Hematopoietic multipotent progenitor cell treated with erythropoietin and hydrocortisone succinate and interleukin-3 and kit ligand, for 17 days (in vitro differentiated cells): ENCODE data around the gene ZNF599.
"Not testable (repeated sequence)": the region's sequence is repeated elsewhere in the genome, so short reads cannot be mapped to it uniquely, and the experiment has no call there.

Source experiments
- DNase-seq: peaks from one replicate; pipeline ENCODE4 v3.0.0-alpha.2; 2015; ENCODE audit warnings: low spot score

The ZNF599 gene

DNA sequence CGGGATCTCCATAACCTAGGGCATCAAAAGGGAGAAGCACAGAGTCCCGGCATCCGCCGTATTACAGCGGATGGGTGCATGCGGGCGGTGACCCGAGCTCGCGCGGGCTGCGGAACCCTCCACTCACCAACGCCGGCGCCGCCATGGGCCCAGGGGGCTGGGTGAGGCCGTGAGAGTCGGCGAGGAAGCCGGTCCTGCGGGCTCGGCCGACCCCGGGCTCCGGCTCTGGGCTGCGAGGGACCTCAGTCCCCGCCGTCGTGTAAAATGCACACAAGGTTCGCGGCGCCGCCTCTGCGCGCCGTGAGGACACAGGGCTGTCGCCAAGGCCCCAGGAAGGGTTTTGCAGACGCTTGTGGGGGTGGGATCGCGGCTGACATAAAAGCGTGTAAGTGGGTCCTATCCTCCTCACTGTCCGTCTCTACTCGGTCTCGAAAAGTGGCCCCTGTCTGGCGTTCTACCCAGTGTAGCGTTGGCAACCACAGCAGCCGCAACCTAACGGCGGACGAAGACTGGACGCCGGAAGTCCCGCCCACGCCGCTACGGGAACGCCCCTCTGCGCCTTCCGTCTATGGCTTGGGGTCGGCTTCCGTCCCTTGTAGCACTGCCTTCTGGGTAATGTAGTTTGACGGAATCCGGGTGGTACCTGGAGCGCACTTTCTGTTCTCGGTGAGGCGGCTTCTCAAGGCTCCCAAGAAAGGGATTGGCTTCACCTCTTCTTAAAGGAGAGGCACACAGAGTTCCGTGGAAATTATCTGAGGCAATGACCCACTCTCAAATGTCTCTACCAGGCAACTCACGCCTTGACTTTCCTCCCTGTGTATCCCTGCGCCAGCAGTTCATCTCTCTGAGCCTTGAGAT, at the start of gene ZNF599:
TSS of gene ZNF599 (minus strand) at position 519 of the 858 bp plus-strand sequence. CDS start at position 145, 374 bp downstream.
- DNase-seq: peak; percentile 61

DNA sequence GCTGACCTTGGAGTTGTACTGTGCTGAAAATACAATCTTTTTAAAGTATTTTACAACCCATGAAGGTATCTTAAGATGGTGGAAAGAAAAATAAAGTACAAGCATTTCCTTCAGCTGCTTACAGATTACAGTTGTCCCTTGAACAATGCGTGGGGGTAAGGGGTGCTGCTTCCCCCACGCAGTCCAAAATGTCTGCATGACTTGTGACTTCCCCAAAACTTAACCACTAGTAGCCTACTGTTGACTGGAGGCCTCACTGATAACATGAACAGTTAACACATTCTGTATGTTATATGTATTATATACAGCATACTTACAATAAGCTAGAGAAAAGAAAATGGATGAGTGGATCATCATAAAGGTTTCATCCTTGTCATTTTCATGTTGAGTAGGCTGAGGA, 45.3 kb upstream of the ZNF599 start:
- DNase-seq: no peak

DNA sequence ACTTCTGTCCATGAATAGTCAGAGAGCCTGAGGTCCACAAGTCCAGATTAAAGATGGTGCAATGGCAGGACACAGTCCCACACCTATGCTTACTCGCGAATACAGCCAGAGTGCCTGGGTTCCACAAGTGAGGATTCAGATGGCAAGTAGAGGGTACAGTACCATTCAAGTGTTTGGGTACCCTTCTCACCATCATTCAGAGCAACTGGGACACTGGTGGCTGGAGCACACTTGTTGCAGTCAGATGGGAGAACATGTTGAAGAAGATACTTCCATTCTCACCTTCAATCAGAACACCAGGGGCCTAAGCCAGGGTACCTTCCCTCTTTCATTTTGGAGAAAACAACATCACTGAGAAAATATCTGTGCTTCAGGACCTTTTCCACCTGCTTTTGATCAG, 43.7 kb upstream of the ZNF599 start:
- DNase-seq: no peak

DNA sequence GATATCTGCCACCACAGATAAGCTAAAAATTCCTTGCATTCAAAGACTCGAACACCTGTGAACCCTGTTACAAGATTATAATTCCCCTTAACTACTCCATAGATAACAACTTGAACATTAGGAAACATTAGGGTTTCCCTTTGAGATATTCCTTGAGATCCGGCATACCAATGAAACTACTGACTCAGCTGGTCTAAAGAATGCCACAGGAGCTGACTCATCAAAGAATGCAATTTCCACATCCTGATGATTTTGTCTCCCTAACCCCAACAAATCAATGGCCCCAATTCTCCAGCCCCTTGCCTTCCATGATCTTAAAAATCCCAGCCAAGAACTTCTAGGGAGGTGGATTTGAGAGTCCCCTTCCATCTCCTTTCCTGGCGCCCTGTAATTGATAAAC, 35.6 kb upstream of the ZNF599 start:
- no peak for DNase-seq

DNA sequence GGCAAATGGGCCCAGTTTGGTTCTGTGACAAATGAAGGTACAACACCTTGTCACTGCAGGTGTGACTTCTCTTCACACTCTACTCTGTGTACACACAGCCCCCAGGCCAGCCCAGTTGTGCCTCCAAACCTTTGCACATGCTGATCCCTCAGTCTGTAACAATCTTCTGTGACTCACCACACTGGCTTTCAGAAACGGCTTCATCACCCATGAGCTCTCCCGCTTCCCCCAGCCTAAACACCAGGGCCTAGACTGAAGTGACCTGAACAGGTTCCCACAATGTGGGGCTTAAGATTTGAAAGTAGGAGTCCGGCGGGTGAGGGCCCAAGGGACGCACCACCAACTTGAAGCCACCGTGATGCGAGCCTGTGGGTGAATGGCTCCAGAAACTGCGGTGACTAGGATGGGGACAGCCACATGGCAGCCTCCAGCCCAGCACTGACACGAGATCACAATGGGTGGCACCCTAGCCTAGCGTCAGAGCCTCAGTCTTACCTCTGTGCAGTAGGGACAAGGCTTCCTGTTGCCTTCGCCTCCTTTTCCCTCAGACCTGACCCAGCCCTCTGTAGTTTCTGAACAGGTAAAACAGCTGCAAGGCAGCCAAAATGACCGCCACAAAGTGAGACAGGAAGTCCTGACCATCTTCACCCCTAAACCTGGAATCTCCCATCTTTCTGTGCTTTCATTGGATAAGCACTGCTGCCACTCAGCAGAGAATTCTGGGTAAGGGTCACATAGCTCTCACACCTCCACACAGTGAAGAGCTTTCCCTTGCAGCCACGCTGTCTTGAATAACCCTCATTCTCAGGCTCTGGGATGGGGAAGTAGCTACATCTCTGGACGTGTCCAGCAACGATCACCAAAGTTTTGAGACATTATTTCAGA, 34.2 kb upstream of the ZNF599 start:
- DNase-seq: no peak

DNA sequence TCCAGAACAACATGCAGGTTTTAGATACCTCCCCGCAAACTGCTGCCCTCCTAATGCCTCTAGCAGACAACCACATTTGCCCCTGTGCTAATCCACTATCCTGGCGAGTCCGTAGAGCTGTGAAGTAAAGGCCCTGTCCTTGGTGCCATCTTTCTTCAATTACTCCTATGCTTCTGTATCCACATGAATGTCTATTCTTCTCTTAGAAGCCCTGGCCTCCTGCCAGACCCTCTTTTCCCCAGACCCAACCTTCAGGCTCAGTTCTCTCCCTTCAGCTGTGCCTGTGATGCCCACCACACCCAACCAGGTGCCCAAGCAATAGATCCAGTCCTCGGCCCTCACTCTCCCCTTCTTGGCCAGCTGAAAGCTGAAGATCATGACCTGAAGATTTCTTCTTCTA, 31.1 kb upstream of the ZNF599 start:
- no peak for DNase-seq

DNA sequence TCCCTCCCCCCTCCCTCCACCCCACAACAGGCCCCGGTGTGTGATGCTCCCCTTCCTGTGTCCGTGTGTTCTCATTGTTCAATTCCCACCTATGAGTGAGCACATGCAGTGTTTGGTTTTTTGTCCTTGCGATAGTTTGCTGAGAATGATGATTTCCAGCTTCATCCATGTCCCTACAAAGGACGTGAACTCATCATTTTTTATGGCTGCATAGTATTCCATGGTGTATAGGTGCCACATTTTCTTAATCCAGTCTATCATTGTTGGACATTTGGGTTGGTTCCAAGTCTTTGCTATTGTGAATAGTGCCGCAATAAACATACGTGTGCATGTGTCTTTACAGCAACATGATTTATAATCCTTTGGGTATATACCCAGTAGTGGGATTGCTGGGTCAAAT, 23.9 kb upstream of the ZNF599 start:
- not testable (repeated sequence) for DNase-seq

DNA sequence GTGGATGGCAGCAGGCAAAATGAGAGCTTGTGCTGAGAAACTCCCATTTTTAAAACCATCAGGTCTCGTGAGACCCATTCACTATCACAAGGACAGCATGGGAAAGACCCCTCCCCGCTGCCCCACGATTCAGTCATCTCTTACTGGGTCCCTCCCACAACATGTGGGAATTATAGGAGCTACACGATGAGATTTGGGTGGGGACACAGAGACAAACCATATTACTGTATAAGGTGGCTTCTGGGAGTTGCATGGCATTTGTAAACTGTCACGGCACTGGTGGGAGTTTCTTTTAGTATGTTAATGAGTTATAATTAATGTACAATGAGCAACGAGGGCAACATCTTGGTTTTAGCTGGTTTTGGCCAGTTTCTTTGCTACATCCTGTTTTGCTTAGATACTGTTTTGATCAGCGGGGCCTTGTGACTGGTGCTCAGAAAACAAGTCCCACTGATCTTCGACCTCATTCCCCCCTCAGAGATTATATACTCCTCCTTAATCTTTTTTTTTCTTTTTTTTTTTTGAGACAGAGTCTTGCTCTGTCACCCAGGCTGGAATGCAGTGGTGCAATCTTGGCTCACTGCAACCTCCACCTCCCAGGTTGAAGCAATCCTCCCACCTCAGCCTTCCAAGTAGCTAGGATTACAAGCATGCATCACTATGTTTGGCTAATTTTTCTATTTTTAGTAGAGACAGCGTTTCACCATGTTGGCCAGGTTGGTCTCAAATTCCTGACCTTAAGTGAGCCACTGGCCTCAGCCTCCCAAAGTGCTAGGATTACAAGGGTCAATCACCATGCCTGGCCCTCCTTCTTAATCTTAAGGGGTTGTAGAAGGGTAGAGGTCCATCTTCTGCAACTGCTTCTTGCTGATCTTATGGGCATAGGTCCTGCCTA, 21.3 kb upstream of the ZNF599 start:
- DNase-seq: no peak

DNA sequence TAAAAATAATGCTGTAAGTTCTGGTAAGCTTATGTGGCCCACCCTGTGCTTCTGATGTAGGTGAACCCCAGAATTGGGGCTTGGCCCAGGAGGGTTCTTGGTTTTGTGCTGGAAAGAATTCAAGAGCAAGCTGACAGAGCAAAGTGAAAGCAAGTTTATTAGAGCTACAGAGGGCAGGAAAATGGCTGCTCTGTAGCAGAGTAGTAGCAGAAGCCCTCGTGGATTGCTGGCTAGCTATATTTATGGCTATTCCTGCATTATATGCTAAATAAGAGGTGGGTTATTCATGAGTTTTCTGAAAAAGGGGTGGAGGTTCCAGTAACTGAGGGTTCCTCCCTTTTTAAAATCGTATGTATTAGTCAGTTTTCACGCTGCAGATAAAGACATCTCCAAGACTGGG, 20.6 kb upstream of the ZNF599 start:
- DNase-seq: no peak

DNA sequence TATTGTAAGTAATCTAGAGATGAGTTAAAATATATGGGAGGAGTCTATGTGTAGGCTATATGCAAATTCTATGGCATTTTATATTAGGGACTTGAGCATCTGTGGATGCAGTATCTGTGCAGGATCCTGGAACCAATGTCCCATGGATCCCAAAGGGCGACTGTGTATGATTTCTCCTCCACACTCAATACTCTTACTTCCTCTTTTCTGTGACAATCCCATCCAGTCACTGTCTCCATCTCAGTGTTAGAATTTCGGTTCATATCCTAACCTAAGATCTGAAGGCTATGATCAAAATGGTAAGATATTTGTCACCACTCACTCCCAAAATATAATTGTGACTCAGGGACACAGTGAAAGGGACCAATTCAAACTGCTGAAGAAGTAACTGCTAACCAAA, 15.1 kb upstream of the ZNF599 start:
- no peak for DNase-seq

DNA sequence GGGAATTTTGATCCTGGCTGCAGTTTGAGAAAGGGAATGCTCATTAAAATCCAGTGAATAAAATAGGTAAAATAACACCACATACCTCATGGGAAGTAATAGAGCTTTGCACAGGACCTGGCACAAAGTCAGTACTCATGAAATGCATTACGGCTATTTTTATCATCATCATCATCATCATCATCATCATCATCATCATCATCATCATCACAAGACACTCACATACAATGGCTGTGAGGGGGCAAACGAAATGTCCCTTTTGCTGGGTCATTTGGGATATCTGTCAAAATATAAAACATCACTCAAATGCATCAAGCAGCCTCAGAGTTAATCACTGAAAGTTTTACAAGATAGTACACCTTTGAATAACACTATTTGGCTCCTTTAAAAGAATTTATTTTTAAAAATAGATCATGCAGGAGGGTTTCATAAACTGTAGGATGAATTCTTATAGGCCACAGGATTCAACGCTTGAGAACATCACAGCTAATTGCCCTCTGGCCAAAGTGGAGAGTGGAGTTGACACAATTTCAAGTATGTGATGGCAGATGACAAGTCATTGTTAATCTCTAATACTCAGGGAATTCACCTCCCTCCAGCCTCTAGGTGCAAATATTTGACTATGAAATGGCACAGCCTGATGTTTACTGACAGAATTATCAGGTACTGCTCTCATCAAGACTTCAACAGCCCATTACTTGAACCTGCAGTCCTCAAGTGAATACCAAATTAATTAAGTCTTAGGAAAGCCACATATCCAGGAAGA, 14.2 kb upstream of the ZNF599 start:
- no peak for DNase-seq

DNA sequence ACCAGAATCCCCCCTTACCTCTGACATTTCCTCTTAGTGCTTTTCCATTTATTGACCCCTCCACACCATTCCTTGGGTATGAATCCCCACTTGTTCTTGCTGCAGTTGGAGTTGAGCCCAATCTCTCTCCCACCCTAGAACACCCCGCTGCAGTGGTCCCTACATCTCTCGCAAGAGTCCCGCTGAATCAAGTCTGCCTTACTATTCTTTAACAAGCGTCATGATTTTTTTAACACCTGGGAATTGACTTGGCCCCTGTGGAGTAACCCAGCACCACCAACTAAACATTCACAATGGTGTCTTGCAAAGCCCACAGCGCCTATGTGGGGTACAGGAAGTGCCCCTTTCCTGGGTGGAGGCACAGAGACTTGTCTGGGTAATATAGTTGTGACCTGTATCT, 13.2 kb upstream of the ZNF599 start:
- DNase-seq: no peak

DNA sequence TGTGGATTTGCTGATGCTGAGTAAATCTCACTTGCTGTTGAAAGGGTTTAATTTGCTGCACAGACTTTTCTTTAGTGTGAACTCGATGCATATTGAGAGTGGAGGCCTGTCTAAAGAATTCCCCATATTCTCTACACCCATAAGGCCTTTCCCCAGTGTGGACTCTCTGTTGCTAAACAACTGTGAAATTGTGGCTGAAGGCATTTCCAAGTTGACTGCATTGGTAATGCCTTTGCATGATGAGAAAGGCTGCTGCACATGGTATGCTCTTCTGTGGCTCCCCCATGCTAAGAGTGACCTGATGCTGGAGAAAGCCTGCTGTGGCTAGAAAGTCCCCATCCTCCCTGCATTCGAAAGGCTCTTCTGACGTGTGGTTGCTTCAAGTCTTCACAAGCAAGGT, 6.6 kb upstream of the ZNF599 start:
- DNase-seq: no peak

DNA sequence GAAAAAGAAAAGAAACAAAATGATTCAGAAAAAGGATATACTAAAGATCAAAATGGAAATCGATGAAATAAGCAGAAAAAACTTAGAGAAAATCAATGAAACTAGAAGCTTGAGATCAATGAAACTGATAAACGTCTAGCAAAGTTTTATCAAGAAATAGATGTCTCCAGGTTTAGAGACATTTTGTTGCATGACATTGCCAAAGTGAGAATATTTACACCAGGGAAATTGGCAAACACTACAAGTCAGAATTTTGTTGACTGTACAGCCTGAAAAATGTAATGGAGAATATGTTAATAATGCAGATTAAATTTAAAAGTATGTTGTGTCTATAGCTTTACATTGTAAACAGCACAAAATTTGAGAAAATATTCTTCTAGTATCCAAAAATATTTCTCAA, 5.3 kb upstream of the ZNF599 start:
- no peak for DNase-seq

DNA sequence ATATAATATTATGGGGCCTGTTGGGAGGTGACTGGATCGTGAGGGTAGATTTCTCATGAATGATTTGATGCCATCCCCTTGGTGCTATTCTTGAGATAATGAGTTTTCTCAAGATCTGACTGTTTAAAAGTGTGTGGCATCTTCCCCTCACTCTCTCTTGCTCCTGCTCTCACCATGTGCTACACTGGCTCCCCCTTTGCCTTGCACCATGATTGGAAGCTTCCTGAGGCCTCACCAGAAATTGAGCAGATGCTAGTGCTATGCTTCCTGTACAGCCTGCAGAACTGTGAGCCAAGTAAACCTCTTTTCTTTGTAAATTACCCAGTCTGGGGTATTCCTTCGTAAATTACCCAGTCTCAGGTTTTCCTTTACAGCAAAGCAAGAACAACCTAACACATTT, 1.8 kb upstream of the ZNF599 start:
- no peak for DNase-seq

DNA sequence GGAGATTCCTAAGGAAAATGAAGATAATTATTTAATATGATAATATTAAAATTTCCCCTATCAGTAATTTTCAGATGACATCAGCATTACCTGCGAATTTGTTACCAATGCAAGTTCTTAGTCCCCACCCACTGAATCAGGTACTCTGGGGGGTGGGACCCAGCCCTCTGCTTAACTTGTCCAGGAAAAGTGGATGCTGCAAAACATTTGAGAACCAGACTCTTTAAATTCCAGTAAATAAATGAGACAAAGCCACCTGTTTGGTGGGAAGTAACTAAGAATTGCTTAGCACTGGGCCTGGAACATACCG, 495 bp upstream of the ZNF599 start:
- DNase-seq: no peak

DNA sequence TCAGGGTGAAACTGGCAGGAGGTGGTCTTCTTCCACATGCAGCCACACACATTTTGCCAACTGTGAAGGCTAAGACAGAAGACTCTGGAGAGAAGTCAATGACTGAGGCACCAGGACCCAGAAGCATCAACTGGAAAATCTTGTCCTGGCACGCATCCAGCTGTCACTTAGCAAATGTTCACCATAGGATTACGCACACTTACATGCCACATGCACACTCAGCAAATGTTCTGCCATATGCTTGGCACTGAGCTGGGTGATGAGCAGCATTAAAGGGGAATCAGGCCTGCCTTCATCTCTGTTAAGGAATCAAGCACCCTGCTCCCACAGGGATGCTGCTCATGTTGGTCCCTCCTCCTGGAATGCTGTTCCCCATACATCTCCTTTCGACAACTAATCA, 5.1 kb downstream of the ZNF599 start:
- no peak for DNase-seq

DNA sequence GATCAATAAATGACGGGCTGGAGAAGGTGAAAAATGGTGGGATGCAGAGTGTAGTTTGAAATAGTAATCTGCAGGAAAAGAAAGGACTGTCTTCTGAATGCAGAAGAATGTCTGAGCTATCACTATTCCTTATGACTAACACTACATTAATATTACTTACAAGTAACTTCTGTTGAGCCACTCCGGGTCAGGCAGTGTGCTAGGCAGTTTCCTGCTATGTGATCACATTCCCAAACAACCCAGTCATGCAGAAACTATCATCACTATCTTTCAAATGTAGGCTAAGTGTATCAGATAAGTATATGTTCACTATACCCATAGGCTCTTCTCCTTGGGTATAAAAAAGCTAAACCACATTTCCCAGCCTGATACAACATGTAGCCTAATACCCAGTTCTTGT, 6.6 kb downstream of the ZNF599 start:
- DNase-seq: no peak

DNA sequence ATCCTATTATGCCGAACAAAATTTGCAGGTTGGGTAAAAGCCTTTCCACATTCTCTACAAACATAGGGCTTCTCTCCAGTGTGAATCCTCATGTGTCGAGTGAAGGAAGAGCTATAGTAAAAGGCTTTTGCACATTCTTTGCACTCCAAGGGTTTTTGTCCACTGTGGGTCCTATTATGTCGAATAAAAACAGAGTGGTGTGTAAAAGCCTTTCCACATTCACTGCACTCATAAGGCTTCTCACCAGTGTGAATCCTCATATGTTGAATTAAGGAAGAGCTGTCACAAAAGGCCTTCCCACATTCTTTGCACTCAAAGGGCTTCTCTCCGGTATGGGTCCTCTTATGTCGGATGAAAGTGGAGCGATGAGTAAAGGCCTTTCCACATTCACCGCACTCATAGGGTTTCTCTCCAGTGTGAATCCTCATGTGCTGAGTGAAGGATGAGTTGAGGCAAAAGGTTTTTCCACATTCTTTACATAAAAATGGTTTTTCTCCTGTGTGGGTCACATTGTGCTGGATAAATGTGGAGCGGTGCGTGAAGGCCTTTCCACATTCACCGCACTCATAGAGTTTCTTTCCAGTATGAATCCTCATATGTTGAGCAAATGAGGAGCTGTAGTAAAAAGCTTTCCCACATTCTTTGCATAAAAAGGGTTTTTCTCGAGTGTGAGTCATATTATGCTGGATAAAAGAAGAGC, 13.6 kb downstream of the ZNF599 start:
- DNase-seq: no peak

DNA sequence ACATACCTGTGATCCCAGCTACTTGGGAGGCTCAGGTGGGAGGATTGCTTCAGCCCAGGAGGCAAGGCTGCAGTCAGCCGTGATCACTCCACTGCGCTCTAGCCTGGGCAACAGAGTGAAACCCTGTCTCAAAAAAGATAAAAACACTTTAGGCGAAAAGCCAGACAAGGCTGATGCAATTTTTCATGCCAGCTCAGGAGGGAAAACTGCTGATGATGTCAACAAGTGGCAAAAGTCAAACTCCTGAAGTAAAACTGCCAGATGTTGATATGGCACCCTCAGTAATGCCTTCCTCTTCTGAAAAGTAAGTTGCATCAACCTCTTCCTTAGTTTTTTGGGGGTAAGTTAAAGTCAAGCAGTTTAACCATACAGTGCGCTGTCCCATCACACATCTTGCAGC, 15.6 kb downstream of the ZNF599 start:
- DNase-seq: no peak
